ENCODE data around the gene BCL7B. TPM values are rescaled to one million over a fixed set of nuclear protein-coding genes. Genes with fewer than 3 reads are reported as not detected.

BCL7B gene
- total RNA-seq, 4 donors from 2014 or later: 13.8 to 63.5 (median 43.7) TPM

DNA sequence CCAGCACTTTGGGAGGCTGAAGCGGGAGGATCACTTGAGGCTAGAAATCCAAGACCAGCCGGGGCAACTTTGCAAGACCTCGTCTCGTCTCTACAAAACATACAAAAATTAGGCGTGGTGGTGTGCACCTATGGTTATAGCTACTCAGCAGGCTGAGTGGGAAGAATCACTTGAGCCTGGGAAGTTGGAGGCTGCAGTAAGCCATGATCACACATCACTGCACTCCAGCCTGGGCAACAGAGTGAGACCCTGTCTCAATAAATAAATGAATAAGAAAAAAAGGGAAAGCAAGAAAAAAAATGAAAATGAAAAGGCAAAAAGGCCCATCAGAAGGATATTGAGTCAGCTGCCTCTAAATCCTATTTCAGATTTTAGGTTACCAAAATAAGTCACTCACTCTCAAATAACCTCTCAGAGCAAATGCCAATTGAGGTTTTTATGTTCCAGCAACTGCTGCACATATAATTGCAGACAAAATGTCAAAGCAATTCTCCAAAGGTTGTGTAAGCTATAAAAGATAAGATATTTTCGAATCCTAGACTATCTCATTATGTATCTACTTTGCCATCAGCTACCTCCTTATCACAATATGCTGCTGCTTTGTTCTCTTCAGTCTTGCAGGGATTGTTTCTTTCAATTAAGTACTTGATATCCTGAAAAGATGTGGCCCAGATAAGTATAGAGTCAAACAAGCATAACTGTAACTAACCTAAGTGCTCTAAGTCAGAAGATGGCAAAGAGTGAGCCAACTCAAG is 40.1 kb downstream of the BCL7B start:
- H3K27me3 ChIP-seq: no peaks in the 10 kb centered on the region
- H3K36me3 ChIP-seq: no peaks in the 10 kb centered on the region
- TF ChIP-seq POLR2A (IDR thresholded peaks at IDR 0.05): no peak
- intact Hi-C loops (cut with DNase I; ENCODE audit: low total_unique reads): no loop called here
- H3K9me3 ChIP-seq: no peaks in the 10 kb centered on the region
- peaks cover 0 to 16% of the 10 kb centered on the region in 2 donors for H3K4me1 ChIP-seq
- no peak overlapping the region for H3K4me3 ChIP-seq
- H3K27ac ChIP-seq: no peak overlapping the region
- DNase-seq: no peak

DNA sequence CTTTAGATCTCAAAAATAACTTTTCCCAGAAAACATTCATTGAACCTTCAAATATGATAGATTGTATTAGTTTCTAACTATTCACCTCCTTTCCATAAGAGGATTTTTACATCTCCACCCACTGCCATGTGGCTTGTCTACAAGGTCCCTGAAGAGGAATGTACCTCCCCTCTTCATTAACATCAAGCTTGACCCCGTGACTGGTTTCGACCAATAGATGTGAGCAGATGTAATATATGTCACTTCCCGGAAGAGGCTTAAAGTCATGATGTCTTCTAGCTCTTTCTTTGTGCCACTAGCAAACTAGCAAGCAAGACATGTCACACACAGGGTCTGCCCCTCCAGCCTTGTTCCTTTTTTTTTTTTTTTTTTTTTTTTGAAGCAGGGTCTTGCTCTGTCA is 42.3 kb downstream of the BCL7B start:
- H3K9me3 ChIP-seq: no peaks in the 10 kb centered on the region
- H3K27me3 ChIP-seq: no peaks in the 10 kb centered on the region
- DNase-seq: no peak
- H3K4me3 ChIP-seq: no peak overlapping the region
- peaks cover 0 to 12% of the 10 kb centered on the region in 2 donors for H3K4me1 ChIP-seq
- intact Hi-C loops (cut with DNase I; ENCODE audit: low total_unique reads): no loop called here
- TF ChIP-seq, protein P1, sequence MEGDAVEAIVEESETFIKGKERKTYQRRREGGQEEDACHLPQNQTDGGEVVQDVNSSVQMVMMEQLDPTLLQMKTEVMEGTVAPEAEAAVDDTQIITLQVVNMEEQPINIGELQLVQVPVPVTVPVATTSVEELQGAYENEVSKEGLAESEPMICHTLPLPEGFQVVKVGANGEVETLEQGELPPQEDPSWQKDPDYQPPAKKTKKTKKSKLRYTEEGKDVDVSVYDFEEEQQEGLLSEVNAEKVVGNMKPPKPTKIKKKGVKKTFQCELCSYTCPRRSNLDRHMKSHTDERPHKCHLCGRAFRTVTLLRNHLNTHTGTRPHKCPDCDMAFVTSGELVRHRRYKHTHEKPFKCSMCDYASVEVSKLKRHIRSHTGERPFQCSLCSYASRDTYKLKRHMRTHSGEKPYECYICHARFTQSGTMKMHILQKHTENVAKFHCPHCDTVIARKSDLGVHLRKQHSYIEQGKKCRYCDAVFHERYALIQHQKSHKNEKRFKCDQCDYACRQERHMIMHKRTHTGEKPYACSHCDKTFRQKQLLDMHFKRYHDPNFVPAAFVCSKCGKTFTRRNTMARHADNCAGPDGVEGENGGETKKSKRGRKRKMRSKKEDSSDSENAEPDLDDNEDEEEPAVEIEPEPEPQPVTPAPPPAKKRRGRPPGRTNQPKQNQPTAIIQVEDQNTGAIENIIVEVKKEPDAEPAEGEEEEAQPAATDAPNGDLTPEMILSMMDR (IDR thresholded peaks at IDR 0.05): no peak
- no peak for TF ChIP-seq POLR2A (IDR thresholded peaks at IDR 0.05)
- no peaks in the 10 kb centered on the region for H3K36me3 ChIP-seq
- no peak overlapping the region for H3K27ac ChIP-seq

DNA sequence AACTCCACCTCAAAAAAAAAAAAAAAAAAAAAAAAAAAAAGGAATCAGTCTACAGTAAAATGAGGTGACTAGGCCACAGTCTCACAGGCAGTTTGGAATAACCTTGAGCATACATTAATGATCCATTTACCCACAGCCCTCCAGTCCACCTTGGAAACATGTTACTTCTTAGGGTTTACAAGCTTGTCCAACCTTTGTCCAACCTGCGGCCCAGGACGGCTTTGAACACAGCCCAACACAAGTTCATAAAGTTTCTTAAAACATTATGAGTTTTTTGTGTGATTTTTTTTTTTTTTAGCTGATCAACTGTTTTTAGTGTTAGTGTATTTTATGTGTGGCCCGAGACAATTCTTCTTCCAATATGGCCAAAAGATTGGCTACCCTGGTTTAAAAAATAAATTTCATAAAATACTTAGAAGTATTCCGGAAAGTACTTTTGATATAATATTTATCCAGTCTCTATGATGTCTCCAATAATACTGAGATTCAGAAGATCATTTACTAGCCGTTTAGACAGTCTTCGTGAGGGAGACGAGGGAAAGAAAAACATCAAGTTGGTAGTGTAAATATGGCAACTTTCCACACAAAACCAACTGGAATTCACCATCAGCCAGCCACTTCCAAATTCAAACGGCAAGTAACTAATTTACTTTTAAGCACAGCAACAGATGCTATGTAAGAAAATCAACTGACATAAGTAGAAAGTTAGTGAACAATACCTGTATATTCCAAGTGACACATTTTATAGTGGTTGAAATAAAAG is 45.3 kb downstream of the BCL7B start:
- intact Hi-C loops (cut with DNase I; ENCODE audit: low total_unique reads): no loop called here
- no peak for DNase-seq
- Histone ChIP-seq H3K27ac (no peak overlapping the region), H3K9me3 (no peaks in the 10 kb centered on the region), H3K4me3 (no peak overlapping the region), H3K27me3 (no peaks in the 10 kb centered on the region), H3K36me3 (no peaks in the 10 kb centered on the region), H3K4me1 (no peaks in the 10 kb centered on the region)
- TF ChIP-seq, protein P1 (IDR thresholded peaks at IDR 0.05): no peak
- TF ChIP-seq POLR2A (IDR thresholded peaks at IDR 0.05): no peak

DNA sequence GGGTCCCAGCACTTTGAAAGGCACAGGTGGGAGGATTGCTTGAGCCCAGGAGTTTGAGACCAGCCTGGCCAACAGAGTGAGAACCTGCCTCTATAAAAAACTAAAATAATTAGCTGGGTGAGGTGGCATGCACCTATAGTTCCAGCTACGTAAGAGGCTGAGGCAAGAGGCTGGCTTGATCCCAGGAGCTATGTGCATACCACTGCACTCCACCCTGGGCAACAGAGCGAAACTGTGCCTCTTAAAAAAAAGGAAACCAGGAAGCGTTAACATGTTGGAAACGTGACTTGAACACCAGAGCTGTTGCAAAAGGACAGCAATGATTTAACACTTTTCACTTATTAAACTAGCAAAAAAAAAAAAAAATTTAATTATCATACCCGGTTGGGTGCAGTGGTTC is 48.0 kb downstream of the BCL7B start:
- no peaks in the 10 kb centered on the region for H3K9me3 ChIP-seq
- intact Hi-C loops (cut with DNase I; ENCODE audit: low total_unique reads): no loop called here
- H3K4me1 ChIP-seq: no peaks in the 10 kb centered on the region
- H3K36me3 ChIP-seq: no peaks in the 10 kb centered on the region
- no peak overlapping the region for H3K27ac ChIP-seq
- no peak for DNase-seq
- H3K4me3 ChIP-seq: no peak overlapping the region
- TF ChIP-seq POLR2A (IDR thresholded peaks at IDR 0.05): no peak
- TF ChIP-seq, protein P1 (IDR thresholded peaks at IDR 0.05): no peak
- H3K27me3 ChIP-seq: no peaks in the 10 kb centered on the region

DNA sequence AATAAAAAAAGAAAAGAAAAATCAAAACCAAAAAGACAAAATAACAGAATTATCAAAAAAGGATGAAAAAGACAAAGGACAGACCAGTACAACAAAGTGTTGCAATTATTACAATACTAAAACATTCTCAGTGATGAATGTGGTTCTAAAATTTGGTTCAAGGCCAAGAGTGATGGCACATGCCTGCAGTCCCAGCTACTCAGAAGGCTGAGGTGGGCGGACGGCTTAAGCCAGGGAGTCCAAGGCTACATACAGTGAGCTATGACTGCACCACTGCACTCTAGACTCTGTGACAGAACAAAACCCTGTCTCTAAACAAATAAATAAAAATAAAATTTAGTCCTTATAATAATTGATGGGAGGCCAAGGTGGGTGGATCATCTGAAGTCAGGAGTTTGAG is 49.9 kb downstream of the BCL7B start:
- no peak for TF ChIP-seq POLR2A (IDR thresholded peaks at IDR 0.05)
- TF ChIP-seq, protein P1 (IDR thresholded peaks at IDR 0.05): no peak
- no peaks in the 10 kb centered on the region for H3K9me3 ChIP-seq
- no peak for DNase-seq
- no peak overlapping the region for H3K4me3 ChIP-seq
- H3K4me1 ChIP-seq: no peaks in the 10 kb centered on the region
- no peak overlapping the region for H3K27ac ChIP-seq
- no peaks in the 10 kb centered on the region for H3K27me3 ChIP-seq
- no peaks in the 10 kb centered on the region for H3K36me3 ChIP-seq
- intact Hi-C loops (cut with DNase I; ENCODE audit: low total_unique reads): no loop called here

All from uterus (tissue), 4 donors.